NCI-H1417 treated with DMSO at 0.1 percent for 48 hours (cell line): ENCODE measurements around the gene CCDC88B.
"Not testable (repeated sequence)": the region's sequence is repeated elsewhere in the genome, so short reads cannot be mapped to it uniquely, and the experiment has no call there.

Experiments used
- DNase-seq: peaks from one replicate; lab custom pipeline; 2025; lab: John Stamatoyannopoulos, UW

Gene CCDC88B

DNA sequence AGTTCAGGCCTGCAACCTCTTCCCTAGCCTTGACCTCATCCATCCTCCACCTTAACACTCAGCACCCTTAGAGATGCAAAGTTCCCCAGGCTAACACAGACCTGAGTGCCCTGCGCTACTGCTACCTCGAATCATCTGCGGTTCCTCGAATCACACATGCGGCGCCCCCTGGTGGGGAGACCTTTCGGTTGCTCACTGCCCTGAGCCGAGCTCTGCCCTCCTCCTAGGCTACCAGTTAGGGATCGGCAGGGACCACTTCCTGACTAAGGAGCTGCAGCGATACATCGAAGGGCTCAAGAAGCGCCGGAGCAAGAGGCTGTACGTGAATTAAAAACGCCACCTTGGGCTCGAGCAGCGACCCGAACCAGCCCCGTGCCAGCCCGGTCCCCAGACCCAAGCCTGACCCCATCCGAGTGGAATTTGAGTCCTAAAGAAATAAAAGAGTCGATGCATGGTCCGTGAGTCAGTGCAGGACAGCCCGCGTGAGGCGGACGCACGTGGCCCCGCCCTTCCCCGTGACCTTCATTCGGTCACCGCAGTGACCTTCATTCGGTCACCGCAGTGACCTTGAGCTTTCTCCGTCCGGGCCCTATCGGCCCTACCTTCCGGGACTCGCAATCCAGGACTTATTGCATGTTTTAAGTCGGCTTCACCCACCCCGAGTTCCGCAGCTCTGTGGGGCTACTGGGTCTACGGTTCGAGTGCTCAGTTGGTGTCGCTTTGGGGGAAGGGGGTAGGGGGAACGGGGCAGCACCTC lies 35.5 kb upstream of the CCDC88B start:
- peak; percentile 64 for DNase-seq

GRCh38 chr11:64305075-64305690 lies 34.8 kb upstream of the CCDC88B start, which contains the start of gene ESRRA:
Gene ESRRA (plus strand): TSS chr11:64305524. CDS start chr11:64307180, 1,656 bp downstream.
- peak; percentile 94 for DNase-seq

DNA sequence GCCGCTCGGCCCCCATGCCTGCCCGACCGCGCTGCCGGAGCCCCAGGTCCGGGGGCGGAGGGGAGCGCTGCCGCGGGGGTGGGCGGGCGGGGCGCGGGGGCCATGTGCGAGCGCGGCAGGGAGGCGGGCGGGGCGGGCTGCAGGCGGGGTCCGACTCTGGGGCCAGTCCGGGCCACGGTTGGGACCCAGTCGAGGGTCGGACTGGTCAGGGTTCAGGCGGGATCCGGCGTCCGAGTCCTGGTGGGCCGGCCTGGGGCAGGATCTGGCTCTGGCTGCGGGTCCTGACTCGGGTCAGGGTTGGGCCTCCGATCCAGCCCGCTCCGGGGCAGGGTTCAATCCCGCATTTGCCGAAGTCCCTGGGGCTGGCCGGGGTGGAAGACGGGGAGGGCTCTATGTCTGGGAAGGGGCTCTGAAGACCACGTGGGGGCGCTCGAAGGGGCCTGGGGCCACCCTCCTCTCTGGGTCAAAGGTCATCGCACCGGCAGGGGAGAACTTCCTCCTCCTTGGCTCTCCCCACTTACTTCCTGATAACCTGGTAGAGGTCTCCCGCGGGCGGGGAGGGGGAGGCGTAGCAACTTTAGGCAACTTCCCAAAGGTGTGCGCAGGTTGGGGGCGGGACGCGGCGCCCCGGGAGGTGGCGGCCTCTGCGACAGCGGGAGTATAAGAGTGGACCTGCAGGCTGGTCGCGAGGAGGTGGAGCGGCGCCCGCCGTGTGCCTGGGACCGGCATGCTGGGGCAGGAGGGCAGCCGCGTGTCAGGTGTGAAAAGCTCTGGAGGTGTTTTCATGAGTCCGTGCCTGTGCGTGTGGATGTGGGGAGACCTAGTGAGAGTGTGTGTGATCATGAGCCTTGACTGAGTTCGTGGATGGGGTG lies 34.1 kb upstream of the CCDC88B start:
- DNase-seq = no peak

DNA sequence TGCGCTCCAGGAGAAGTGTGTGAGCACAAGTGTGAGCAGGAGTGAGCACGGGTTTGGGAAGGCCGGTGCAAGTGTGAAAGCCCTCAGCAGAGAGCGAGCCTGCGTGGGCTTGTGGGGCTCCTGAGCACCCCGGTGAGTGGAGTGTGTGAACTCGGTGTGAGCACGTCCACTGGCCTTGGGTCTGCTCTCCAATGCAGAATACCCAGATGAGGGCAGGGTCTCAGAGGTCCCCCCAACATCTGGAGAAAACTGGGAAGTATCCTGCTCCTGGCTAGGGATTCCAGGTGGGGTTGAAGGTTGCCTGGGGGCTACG lies 33.5 kb upstream of the CCDC88B start:
- DNase-seq = no peak

DNA sequence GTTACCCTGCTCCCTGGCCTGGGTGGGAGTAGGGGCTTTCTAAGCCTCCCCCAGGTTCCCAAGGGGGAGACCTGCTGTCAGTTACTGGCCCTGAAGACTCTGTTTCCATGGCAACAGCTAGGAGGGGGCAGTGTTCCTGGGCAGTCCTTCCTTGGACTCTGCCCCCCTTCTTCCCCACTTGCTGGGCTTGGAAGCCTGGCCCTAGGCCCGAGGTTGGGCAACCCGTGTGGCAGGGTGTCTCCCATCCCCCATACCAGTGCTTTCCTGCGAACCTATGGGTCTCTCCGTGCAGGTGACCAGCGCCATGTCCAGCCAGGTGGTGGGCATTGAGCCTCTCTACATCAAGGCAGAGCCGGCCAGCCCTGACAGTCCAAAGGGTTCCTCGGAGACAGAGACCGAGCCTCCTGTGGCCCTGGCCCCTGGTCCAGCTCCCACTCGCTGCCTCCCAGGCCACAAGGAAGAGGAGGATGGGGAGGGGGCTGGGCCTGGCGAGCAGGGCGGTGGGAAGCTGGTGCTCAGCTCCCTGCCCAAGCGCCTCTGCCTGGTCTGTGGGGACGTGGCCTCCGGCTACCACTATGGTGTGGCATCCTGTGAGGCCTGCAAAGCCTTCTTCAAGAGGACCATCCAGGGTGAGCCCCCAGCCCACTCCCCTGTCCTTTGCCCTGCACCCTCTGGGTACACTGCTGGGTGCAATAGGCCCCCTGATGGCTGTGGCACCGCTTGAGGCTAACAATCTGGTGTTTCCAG lies 33.0 kb upstream of the CCDC88B start:
- no peak for DNase-seq

DNA sequence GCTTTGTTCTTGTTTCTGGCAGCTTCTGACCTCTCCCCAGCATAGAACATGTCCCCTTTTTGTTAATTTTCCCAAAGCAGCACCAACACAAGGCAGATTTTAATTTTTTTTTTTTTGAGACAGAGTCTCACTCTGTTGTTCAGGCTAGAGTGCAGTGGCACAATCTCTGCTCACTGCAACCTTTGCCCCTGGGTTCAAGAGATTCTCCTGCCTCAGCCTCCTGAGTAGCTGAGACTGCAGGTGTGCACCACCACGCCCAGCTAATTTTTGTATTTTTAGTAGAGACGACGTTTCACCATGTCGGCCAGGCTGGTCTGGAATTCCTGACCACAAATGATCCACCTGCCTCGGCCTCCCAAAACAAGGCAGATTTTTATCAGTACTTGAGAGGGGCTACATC lies 32.2 kb upstream of the CCDC88B start:
- DNase-seq = not testable (repeated sequence)

DNA sequence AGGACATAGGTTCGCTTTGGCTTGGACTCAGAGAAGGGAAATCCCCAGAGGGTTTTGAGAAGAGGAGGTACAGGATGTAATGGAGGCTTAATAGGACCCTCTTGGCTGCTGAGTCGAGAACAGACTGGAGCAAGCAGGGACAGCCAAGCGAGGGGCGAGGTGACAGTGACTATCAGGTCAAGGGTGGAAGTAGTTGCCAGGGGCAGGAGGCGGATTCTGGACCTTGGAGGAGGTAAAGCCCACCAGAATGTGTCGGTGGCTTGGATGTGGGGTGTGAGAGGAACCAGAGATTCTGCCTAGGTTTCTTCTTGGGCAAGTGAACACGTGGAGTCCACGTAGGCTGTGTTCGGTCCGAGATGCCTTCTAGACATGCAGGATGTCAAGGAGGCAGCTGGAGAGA lies 27.1 kb upstream of the CCDC88B start:
- DNase-seq = no peak

GRCh38 chr11:64313491-64314145 lies 26.4 kb upstream of the CCDC88B start:
- no peak for DNase-seq

DNA sequence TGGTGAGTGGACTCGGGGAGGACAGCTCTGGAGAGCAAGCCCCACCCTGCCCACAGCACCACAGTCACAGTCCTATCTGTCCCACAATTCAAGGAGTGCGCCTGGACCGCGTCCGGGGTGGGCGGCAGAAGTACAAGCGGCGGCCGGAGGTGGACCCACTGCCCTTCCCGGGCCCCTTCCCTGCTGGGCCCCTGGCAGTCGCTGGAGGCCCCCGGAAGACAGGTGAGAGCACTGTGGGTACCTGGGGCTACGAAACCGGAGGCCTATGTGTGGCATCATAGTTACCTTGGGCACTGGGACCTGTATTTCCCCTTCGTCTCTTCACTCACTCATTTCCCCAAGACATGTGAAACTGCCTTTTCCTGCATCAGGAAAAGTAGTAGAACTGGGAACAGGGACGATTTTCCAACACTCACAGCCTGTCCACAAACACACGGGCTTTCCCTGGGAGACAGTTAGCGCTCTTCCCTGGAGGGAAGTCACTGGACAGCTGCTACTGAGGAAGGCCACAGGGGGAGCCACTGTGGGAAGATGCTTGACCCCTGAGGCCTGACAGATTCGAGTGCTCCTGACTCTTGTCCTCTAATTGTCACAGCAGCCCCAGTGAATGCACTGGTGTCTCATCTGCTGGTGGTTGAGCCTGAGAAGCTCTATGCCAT lies 25.7 kb upstream of the CCDC88B start:
- no peak for DNase-seq

DNA sequence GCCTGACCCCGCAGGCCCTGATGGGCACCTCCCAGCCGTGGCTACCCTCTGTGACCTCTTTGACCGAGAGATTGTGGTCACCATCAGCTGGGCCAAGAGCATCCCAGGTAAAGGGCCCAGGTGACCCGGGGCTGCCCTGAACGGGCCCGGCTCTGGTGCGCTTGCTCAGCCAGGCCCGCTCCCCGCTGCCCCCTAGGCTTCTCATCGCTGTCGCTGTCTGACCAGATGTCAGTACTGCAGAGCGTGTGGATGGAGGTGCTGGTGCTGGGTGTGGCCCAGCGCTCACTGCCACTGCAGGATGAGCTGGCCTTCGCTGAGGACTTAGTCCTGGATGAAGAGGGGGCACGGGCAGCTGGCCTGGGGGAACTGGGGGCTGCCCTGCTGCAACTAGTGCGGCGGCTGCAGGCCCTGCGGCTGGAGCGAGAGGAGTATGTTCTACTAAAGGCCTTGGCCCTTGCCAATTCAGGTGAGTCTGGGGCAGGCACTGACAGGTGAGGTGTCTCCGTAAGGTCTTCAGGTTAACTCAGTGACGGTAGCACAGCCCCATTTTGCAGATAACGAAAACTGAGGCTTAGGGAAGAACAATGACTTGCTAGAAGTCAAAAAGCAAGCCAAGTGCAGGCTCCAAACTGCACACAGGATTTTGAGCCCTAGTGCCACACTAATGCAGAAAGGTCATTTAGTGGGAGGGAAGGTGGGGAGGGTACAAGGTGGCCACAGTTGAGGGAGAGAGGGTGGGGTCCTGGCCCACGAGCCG lies 25.0 kb upstream of the CCDC88B start:
- no peak for DNase-seq

DNA sequence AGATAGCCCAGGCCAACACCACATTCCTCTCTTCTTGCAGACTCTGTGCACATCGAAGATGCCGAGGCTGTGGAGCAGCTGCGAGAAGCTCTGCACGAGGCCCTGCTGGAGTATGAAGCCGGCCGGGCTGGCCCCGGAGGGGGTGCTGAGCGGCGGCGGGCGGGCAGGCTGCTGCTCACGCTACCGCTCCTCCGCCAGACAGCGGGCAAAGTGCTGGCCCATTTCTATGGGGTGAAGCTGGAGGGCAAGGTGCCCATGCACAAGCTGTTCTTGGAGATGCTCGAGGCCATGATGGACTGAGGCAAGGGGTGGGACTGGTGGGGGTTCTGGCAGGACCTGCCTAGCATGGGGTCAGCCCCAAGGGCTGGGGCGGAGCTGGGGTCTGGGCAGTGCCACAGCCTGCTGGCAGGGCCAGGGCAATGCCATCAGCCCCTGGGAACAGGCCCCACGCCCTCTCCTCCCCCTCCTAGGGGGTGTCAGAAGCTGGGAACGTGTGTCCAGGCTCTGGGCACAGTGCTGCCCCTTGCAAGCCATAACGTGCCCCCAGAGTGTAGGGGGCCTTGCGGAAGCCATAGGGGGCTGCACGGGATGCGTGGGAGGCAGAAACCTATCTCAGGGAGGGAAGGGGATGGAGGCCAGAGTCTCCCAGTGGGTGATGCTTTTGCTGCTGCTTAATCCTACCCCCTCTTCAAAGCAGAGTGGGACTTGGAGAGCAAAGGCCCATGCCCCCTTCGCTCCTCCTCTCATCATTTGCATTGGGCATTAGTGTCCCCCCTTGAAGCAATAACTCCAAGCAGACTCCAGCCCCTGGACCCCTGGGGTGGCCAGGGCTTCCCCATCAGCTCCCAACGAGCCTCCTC lies 24.1 kb upstream of the CCDC88B start:
- not testable (repeated sequence) for DNase-seq

GRCh38 chr11:64316672-64317324 lies 23.2 kb upstream of the CCDC88B start:
- DNase-seq = no peak

DNA sequence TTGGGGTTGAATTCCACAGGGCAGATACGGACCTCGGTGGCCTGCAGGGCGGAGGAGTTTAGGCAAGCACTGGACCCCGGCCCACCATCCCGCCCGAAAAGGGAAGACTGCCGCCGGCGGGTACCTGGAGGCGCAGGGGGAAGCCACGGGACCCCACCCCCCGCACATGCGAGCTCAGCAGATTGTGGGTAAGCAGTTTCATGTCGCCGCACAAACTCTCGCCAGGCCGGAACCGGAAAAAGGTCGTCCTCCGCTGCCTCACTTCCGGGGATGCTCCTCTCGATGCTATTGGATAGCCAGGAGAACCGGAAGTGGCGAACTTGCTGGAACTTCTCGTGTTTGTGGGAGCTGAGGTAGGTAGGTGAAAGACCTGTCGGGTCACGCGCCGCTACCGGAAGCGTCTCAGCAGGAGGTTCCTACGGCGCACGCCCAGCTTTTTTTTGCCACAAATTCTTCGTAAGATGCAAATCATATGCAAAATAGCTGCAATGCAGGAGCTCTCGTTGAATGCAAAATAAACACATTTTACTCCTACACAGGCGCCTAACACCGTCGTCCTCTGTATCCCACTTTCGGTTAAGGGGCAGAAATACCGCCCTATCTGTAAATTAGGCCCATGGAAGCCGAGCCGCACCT lies 22.6 kb upstream of the CCDC88B start, which contains the start of gene TRMT112:
TSS of gene TRMT112 (minus strand) at position 235 of the 636 bp plus-strand sequence. CDS start at position 202, 33 bp downstream.
- peak; percentile 95 for DNase-seq

DNA sequence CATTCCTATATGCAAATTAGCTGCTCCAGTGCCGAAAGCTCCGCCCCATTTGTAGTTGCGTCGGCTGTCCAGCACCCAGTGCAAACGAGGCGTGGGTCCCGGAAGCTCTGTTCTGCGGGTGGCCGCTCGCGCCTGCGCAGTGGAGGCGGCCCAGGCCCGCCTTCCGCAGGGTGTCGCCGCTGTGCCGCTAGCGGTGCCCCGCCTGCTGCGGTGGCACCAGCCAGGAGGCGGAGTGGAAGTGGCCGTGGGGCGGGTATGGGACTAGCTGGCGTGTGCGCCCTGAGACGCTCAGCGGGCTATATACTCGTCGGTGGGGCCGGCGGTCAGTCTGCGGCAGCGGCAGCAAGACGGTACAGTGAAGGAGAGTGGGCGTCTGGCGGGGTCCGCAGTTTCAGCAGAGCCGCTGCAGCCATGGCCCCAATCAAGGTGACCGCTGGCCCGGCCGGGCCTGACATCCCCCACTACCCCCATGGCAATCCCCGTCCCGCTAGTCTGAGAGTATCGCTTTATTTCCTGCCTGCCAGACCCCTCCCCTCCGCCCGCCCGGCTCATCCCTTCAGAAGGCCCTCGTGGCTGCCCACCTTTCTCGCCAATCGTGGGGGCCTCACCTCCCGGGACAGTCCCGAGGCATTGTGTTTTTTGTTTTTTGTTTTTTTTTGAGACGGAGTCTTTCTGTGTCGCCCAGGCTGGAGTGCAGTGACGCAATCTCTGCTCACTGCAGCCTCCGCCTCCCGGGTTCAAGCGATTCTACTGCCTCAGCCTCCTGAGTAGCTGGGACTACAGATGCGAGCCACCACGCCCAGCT lies 21.8 kb upstream of the CCDC88B start, which contains the start of gene PRDX5:
TSS of gene PRDX5 (plus strand) at position 161 of the 805 bp plus-strand sequence. CDS start at position 256, 95 bp downstream.
- peak; percentile 92 for DNase-seq

DNA sequence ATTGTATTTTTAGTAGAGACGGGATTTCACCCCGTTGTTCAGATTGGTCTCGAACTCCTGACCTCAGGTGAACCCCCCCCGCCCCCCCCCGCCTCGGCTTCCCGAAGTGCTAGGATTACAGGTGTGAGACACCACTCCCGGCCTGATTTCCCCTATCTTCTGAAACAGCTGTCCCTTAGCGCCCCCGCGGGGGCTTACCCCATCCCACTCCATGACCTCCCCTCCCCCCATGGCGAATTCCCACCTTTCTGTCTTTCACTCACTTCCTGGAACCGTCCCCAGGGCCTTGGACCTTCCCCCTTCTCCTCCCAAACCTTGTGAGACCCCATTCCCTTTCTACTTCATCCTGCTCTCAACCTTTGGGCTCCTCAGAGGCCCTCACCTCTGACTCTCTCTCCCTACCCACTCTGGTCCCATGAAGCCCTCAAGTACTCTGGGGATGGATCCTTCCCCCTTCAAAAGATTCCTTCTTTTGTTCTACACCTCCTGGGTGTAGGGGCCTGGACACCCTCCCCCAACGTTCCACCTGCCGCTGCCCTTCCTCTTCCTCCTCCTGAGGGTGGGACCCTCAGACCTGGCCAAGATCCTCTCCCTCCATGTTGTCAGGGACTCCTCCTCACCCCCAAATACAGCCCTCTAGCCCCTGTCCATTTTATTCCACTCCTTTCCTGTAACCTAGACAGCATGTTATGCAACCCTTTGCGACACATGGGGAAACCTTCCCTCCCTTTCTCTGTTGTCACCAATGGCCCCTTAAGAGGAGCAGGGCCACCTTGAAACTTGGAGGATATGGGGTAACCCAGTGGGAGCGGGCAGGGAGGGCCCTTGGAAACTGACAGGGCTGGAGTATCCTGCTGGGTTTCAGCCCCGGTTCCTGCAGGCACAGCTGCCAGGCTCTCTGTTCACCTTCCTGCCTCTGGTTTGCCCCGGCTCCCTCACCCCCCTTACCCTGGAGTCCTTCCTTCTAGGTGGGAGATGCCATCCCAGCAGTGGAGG lies 20.9 kb upstream of the CCDC88B start:
- no peak for DNase-seq

- no peak for DNase-seq
Measured at GRCh38 chr11:64320556-64320955, 19.4 kb upstream of the CCDC88B start.
